ACC112 (cell line): Measurements from ENCODE around the gene KDELR3.

Experiments
- H2AFZ ChIP-seq: fragments of 200-600 bp; sonication (generic); one replicate; pipeline ENCODE4 v1.6.0; 2017; ENCODE audit warnings: antibody characterized with exemption, low read length; ENCODE audit not compliant: unreplicated experiment
- H3K27ac ChIP-seq: fragments of 200-600 bp; sonication (generic); 2 replicates; pipeline ENCODE4 v1.5.1; 2014; ENCODE audit warnings: low read depth, mild to moderate bottlenecking, antibody characterized with exemption, low read length, moderate library complexity
- H3K27me3 ChIP-seq: fragments of 200-600 bp; sonication (generic); 2 replicates; pipeline ENCODE4 v1.6.1; 2014; ENCODE audit warnings: mild to moderate bottlenecking, antibody characterized with exemption, low read length, moderate library complexity, mixed read lengths; ENCODE audit not compliant: insufficient read depth
- H3K36me3 ChIP-seq: fragments of 200-600 bp; sonication (generic); 2 replicates; pipeline ENCODE4 v1.6.1; 2016; ENCODE audit warnings: mild to moderate bottlenecking, antibody characterized with exemption, low read length, moderate library complexity, mixed read lengths; ENCODE audit not compliant: insufficient read depth
- H3K4me1 ChIP-seq: fragments of 200-600 bp; sonication (generic); one replicate; pipeline ENCODE4 v1.6.1; 2016; ENCODE audit warnings: low read length, mixed read lengths; ENCODE audit not compliant: insufficient read depth, unreplicated experiment, control insufficient read depth
- H3K4me3 ChIP-seq: fragments of 200-600 bp; sonication (generic); 2 replicates; pipeline ENCODE4 v1.5.1; 2014; ENCODE audit warnings: mild to moderate bottlenecking, low read depth, low read length
- H3K79me2 ChIP-seq: fragments of 200-600 bp; sonication (generic); one replicate; pipeline ENCODE4 v1.6.0; 2016; ENCODE audit warnings: low read length; ENCODE audit not compliant: control insufficient read depth, unreplicated experiment, insufficient read depth

KDELR3 gene

DNA sequence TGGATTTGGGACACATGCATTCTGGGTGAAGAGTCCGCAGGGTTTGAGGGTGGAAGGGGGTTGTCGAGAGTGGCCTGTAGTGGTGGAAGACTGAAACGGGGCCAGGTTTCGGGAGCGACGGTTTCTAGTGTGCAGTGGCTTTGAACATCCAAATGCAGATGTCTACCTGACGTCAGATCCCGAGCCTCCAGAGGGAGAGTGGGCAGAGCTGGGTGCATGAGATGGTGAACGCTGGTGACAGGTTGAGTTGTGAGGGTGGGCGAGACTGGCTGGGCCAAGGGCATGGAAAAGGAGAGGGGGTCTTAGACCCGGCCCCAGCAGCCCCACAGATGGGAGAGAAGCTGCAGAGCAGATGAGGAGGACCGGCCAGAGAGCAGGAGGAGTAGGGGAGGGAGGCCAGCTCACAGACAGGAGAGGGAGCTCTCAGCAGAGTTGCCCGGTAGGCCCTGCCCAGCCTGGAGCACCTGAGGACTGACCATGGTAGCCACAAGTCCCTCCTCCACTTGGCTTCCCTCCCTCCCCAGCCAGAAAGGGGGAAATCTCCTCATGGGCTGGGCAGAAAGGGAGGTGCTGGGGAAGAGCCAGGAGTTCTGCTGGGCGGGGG lies 27.0 kb upstream of the KDELR3 start:
- H3K36me3 ChIP-seq = no peaks in the 10 kb centered on the region
- H2AFZ ChIP-seq = no peak overlapping the region
- no peaks in the 10 kb centered on the region for H3K79me2 ChIP-seq
- no peaks in the 10 kb centered on the region for H3K4me1 ChIP-seq
- H3K27ac ChIP-seq = no peak overlapping the region
- H3K27me3 ChIP-seq = no peaks in the 10 kb centered on the region
- H3K4me3 ChIP-seq = no peak overlapping the region

- Histone ChIP-seq H3K27ac (no peak overlapping the region), H3K4me3 (no peak overlapping the region), H3K4me1 (no peaks in the 10 kb centered on the region), H2AFZ (no peak overlapping the region), H3K79me2 (no peaks in the 10 kb centered on the region), H3K27me3 (no peaks in the 10 kb centered on the region), H3K36me3 (no peaks in the 10 kb centered on the region)
Observed at GRCh38 chr22:38441620-38442287, 26.1 kb upstream of the KDELR3 start.

DNA sequence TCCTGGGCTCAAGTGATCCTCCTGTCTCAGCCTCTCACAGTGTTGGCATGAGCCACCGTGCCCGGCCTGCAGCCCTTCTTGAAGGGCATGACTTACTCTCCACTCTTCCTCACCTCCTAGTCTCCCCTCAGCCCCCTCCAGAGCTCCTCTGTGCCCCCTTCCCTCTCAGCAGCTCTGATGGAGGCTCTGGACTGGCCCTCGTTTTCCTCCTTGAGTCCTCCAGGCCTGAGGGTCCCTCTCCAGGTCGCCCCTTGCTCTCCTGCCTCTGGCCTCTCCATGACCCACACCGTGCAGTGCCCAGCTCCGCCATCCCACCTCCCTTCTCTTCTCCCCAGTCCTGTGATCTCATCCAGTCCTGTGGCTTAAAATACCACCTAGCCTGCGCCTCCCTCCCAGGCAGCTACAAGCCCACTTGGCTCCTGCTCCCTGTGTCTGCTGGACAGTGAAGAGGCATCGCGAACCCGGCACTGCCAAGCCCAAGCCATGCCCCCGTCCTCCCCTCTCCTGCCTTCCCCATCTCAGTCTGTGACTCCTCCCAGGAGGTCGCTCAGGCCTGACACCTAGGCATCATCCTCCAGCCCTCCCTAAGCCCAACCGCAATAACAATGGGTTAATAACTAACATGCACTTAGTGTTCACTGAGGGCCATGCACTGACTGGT lies 24.8 kb upstream of the KDELR3 start:
- Histone ChIP-seq H3K27me3 (no peaks in the 10 kb centered on the region), H3K36me3 (no peaks in the 10 kb centered on the region), H3K4me1 (no peaks in the 10 kb centered on the region), H3K79me2 (no peaks in the 10 kb centered on the region), H3K27ac (no peak overlapping the region), H3K4me3 (no peak overlapping the region), H2AFZ (no peak overlapping the region)

- Histone ChIP-seq H3K27ac (no peak overlapping the region), H3K27me3 (no peaks in the 10 kb centered on the region), H3K79me2 (no peaks in the 10 kb centered on the region), H2AFZ (no peak overlapping the region), H3K4me3 (no peak overlapping the region), H3K4me1 (no peaks in the 10 kb centered on the region), H3K36me3 (no peaks in the 10 kb centered on the region)
Observed at GRCh38 chr22:38443628-38444521, 24.0 kb upstream of the KDELR3 start.

- Histone ChIP-seq H3K27ac (no peak overlapping the region), H3K4me3 (no peak overlapping the region), H3K27me3 (no peaks in the 10 kb centered on the region), H3K36me3 (no peaks in the 10 kb centered on the region), H3K4me1 (no peaks in the 10 kb centered on the region), H2AFZ (no peak overlapping the region), H3K79me2 (no peaks in the 10 kb centered on the region)
Observed at GRCh38 chr22:38444783-38445182, 23.1 kb upstream of the KDELR3 start.

- no peak overlapping the region for H2AFZ ChIP-seq
- no peaks in the 10 kb centered on the region for H3K36me3 ChIP-seq
- no peak overlapping the region for H3K27ac ChIP-seq
- H3K79me2 ChIP-seq = no peaks in the 10 kb centered on the region
- no peaks in the 10 kb centered on the region for H3K4me1 ChIP-seq
- H3K4me3 ChIP-seq = no peak overlapping the region
- 0 out of 2 replicates have a peak, but pooled peaks cover 6% of the 10 kb centered on the region for H3K27me3 ChIP-seq
Observed at GRCh38 chr22:38446018-38446601, 21.8 kb upstream of the KDELR3 start.

GRCh38 chr22:38448945-38449745 lies 18.8 kb upstream of the KDELR3 start:
- Histone ChIP-seq H3K4me1 (no peaks in the 10 kb centered on the region), H3K27me3 (peaks cover 19% of the 10 kb centered on the region), H3K4me3 (no peak overlapping the region), H2AFZ (no peak overlapping the region), H3K27ac (no peak overlapping the region), H3K36me3 (no peaks in the 10 kb centered on the region), H3K79me2 (no peaks in the 10 kb centered on the region)

DNA sequence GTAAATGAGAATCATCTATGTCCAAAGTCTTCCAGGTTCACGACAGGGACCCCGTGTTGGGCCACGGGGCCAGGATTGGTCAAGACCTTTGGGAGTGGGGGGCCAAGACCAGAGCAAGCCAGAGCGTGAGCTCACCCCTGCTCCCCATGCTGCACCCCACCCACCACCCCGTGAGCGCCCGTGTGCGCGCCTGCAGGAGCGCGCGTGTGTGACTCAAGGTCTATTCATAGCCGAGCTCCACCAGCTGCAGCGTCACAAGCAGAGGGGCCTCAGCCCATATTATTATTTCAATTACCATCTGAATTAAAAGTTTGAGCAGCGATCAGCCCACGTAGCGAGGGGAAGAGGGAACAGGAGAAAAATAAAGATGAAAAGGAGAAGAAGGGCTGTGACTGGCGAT lies 18.1 kb upstream of the KDELR3 start:
- no peaks in the 10 kb centered on the region for H3K36me3 ChIP-seq
- no peak overlapping the region for H3K27ac ChIP-seq
- no peak overlapping the region for H2AFZ ChIP-seq
- no peaks in the 10 kb centered on the region for H3K79me2 ChIP-seq
- no peak overlapping the region for H3K4me3 ChIP-seq
- no peaks in the 10 kb centered on the region for H3K4me1 ChIP-seq
- peaks cover 25% of the 10 kb centered on the region for H3K27me3 ChIP-seq

- peaks cover 26% of the 10 kb centered on the region for H3K27me3 ChIP-seq
- no peak overlapping the region for H2AFZ ChIP-seq
- no peaks in the 10 kb centered on the region for H3K36me3 ChIP-seq
- no peaks in the 10 kb centered on the region for H3K4me1 ChIP-seq
- no peak overlapping the region for H3K27ac ChIP-seq
- H3K79me2 ChIP-seq = no peaks in the 10 kb centered on the region
- no peak overlapping the region for H3K4me3 ChIP-seq
Observed at GRCh38 chr22:38450234-38450797, 17.6 kb upstream of the KDELR3 start.
